HL-60 (cell line): ENCODE results near the gene RASL11A.

Experiments used
- DNase-seq, 2 experiments: peaks; one replicate each; pipeline ENCODE4 v3.0.0-alpha.2; 2010 to 2020; ENCODE audit warnings: low read depth in 1 of 2, low spot score in 1 of 2
- H3K27ac ChIP-seq: fragments of 250-450 bp; sonication (Bioruptor Pico); replicated peaks from 2 replicates; pipeline ENCODE4 v1.5.1; 2020; ENCODE audit warnings: mild to moderate bottlenecking, moderate library complexity
- H3K27me3 ChIP-seq: fragments of 250-450 bp; sonication (Bioruptor Pico); 2 replicates; pipeline ENCODE4 v1.5.1; 2021; ENCODE audit warnings: mild to moderate bottlenecking, moderate library complexity; ENCODE audit not compliant: insufficient read depth, poor library complexity, severe bottlenecking
- H3K4me3 ChIP-seq: replicated peaks from 2 replicates; pipeline ENCODE4 v1.5.1; 2011; ENCODE audit warnings: mild to moderate bottlenecking, control low read depth, low read length; ENCODE audit not compliant: insufficient read depth
- GABPA ChIP-seq: IDR thresholded peaks from 2 replicates; pipeline ENCODE4 v1.6.1; 2012; ENCODE audit warnings: low read depth
- POLR2AphosphoS5 ChIP-seq: IDR thresholded peaks from 2 replicates; pipeline ENCODE4 v1.6.1; 2012; ENCODE audit warnings: low read depth
- SPI1 ChIP-seq: IDR thresholded peaks from 2 replicates; pipeline ENCODE4 v1.6.1; 2012; ENCODE audit warnings: low read depth, mild to moderate bottlenecking, borderline replicate concordance
- TF ChIP-seq, protein P1 (sequence below): IDR thresholded peaks from one replicate; pipeline ENCODE4 v1.5.1; 2011; ENCODE audit warnings: low read length, control low read depth, inconsistent platforms; ENCODE audit not compliant: insufficient read depth
- TF ChIP-seq, protein P2 (sequence below): IDR thresholded peaks from 2 replicates; pipeline ENCODE4 v1.6.1; 2012; ENCODE audit warnings: low read depth; ENCODE audit not compliant: insufficient replicate concordance

RASL11A gene

DNA sequence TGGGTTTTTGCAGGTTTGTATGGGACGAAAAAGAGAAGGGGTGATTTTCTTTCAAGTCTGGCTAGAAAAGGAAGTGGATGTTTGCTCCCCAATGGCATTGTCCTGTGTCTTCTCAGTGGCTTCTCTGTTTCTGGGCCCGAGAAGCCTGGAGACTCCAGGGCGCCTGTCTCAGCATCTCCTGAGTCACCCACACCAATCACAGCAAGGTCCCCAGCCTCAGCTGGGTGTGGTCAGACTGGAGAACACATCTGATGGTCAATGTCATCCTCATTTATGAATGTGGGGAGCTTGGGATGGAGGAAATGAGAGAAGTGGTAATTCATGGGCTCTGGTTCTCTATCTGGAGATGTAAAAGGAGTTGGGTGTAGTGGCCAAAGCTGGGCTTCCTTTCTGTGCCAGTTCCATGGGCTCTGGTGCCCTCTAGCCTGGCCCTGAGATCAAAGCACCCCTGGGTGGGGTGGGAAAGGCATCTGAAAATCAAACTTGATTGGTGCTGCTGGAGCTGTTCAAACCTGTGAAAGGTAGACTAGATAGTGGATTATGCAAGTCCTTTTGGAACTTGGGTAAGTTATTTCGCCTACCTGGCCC is 13.4 kb downstream of the RASL11A start:
- TF ChIP-seq, protein P1, sequence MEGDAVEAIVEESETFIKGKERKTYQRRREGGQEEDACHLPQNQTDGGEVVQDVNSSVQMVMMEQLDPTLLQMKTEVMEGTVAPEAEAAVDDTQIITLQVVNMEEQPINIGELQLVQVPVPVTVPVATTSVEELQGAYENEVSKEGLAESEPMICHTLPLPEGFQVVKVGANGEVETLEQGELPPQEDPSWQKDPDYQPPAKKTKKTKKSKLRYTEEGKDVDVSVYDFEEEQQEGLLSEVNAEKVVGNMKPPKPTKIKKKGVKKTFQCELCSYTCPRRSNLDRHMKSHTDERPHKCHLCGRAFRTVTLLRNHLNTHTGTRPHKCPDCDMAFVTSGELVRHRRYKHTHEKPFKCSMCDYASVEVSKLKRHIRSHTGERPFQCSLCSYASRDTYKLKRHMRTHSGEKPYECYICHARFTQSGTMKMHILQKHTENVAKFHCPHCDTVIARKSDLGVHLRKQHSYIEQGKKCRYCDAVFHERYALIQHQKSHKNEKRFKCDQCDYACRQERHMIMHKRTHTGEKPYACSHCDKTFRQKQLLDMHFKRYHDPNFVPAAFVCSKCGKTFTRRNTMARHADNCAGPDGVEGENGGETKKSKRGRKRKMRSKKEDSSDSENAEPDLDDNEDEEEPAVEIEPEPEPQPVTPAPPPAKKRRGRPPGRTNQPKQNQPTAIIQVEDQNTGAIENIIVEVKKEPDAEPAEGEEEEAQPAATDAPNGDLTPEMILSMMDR = no peak
- TF ChIP-seq GABPA (no peak), SPI1 (no peak), POLR2AphosphoS5 (no peak)
- TF ChIP-seq, protein P2, sequence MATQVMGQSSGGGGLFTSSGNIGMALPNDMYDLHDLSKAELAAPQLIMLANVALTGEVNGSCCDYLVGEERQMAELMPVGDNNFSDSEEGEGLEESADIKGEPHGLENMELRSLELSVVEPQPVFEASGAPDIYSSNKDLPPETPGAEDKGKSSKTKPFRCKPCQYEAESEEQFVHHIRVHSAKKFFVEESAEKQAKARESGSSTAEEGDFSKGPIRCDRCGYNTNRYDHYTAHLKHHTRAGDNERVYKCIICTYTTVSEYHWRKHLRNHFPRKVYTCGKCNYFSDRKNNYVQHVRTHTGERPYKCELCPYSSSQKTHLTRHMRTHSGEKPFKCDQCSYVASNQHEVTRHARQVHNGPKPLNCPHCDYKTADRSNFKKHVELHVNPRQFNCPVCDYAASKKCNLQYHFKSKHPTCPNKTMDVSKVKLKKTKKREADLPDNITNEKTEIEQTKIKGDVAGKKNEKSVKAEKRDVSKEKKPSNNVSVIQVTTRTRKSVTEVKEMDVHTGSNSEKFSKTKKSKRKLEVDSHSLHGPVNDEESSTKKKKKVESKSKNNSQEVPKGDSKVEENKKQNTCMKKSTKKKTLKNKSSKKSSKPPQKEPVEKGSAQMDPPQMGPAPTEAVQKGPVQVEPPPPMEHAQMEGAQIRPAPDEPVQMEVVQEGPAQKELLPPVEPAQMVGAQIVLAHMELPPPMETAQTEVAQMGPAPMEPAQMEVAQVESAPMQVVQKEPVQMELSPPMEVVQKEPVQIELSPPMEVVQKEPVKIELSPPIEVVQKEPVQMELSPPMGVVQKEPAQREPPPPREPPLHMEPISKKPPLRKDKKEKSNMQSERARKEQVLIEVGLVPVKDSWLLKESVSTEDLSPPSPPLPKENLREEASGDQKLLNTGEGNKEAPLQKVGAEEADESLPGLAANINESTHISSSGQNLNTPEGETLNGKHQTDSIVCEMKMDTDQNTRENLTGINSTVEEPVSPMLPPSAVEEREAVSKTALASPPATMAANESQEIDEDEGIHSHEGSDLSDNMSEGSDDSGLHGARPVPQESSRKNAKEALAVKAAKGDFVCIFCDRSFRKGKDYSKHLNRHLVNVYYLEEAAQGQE = no peak
- no peak overlapping the region for H3K27ac ChIP-seq
- no peaks in the 10 kb centered on the region for H3K27me3 ChIP-seq
- DNase-seq = peak in 1 of 2 experiments; percentile 33
- no peak overlapping the region for H3K4me3 ChIP-seq

DNA sequence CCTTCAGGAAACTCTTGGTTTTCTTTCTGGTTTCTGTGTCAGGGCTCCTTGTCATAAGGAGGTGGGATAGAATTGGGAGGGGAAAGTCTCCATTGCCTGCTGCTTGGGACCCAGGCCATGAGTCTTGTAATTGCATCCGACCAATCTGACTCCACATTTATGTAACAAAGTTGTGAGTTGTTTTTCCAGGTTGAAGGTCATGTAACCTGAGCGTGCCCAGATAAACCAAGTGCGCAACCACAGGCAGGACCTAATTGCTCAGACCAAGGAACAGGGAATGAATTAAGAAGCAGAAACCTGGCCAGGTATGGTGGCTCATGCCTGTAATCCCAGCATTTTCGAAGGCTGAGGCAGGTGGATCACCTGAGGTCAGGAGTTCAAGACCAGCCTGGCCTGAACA is 17.8 kb downstream of the RASL11A start:
- H3K4me3 ChIP-seq = no peak overlapping the region
- peaks cover 4% of the 10 kb centered on the region for H3K27me3 ChIP-seq
- TF ChIP-seq SPI1 (no peak), GABPA (no peak), POLR2AphosphoS5 (no peak)
- TF ChIP-seq, protein P1 = no peak
- TF ChIP-seq, protein P2 = no peak
- no peak overlapping the region for H3K27ac ChIP-seq
- no peak for DNase-seq

DNA sequence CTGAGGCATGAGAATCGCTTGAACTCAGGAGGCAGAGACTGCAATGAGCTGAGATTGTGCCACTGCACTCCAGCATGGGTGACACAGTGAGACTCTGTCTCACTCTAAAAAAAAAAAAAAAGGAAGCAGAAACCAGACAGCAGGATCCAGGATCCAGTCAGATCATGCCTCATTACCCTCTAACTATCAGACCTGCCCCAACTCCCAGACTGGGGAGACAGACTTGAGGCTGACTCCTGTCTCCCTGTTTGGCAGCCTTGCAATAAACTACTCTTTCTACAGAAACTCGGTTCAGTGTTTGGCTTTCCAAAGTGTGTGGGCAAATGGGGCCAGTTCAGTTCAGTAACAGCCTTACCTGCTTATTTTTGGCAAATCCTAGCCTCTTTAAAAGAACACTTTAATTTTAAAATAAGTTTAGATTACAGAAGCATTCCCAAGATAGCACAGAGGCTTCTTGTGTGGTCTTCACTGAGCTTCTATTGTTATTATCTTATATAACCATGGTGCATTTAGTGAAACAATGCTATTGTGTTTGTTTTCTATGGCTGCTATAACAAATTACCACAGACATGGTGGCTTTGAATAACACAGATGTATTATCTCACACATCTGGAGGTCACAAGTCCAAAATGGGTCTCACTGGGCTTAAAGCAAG is 18.5 kb downstream of the RASL11A start:
- TF ChIP-seq, protein P1 = no peak
- no peak for TF ChIP-seq SPI1
- no peak for TF ChIP-seq POLR2AphosphoS5
- TF ChIP-seq GABPA = no peak
- TF ChIP-seq, protein P2 = no peak
- Histone ChIP-seq H3K27ac (no peak overlapping the region), H3K4me3 (no peak overlapping the region), H3K27me3 (peaks cover 11% of the 10 kb centered on the region)
- no peak for DNase-seq
